HG03135 (cell line): Measurements from ENCODE around the gene RNF38.
"Not testable (repeated sequence)": the region's sequence is repeated elsewhere in the genome, so short reads cannot be mapped to it uniquely, and the experiment has no call there.

ENCODE experiments used
- ATAC-seq: cut with Tn5 transposase; IDR thresholded peaks from one replicate; pipeline ENCODE4 v1.9.1; 2021; ENCODE audit warnings: mild to moderate bottlenecking, moderate library complexity; ENCODE audit not compliant: unreplicated experiment

RNF38 gene

GRCh38 chr9:36336131-36336907, 63.8 kb downstream of the RNF38 start:
- ATAC-seq, result no peak

- no peak for ATAC-seq
These were observed 68.1 kb downstream of the RNF38 start for GRCh38 chr9:36332006-36332405.

GRCh38 chr9:36328798-36329411, 71.2 kb downstream of the RNF38 start:
- ATAC-seq, result no peak

GRCh38 chr9:36325081-36325828, 74.8 kb downstream of the RNF38 start:
- no peak for ATAC-seq

- no peak for ATAC-seq
These were observed 76.1 kb downstream of the RNF38 start for GRCh38 chr9:36323926-36324325.

GRCh38 chr9:36322462-36322861, 77.6 kb downstream of the RNF38 start:
- ATAC-seq, result no peak

GRCh38 chr9:36321903-36322302, 78.2 kb downstream of the RNF38 start:
- not testable (repeated sequence) for ATAC-seq

GRCh38 chr9:36320466-36320865, 79.6 kb downstream of the RNF38 start:
- ATAC-seq, result no peak

GRCh38 chr9:36319806-36320205, 80.3 kb downstream of the RNF38 start:
- no peak for ATAC-seq

- ATAC-seq, result no peak
These were observed 80.9 kb downstream of the RNF38 start for GRCh38 chr9:36319183-36319582.

- no peak for ATAC-seq
These were observed 81.8 kb downstream of the RNF38 start for GRCh38 chr9:36318212-36318802.

GRCh38 chr9:36317766-36318165, 82.3 kb downstream of the RNF38 start:
- no peak for ATAC-seq

- no peak for ATAC-seq
These were observed 83.3 kb downstream of the RNF38 start for GRCh38 chr9:36316611-36317317.

GRCh38 chr9:36316049-36316448, 84.0 kb downstream of the RNF38 start:
- ATAC-seq, result no peak

GRCh38 chr9:36315283-36315682, 84.8 kb downstream of the RNF38 start:
- no peak for ATAC-seq

GRCh38 chr9:36314740-36315139, 85.3 kb downstream of the RNF38 start:
- ATAC-seq, result no peak

GRCh38 chr9:36306471-36307306, 93.4 kb downstream of the RNF38 start:
- no peak for ATAC-seq

- ATAC-seq, result not testable (repeated sequence)
These were observed 95.7 kb downstream of the RNF38 start for GRCh38 chr9:36304366-36304765.

- ATAC-seq, result no peak
These were observed 98.8 kb downstream of the RNF38 start for GRCh38 chr9:36301227-36301626.

GRCh38 chr9:36298566-36298965, 101.5 kb downstream of the RNF38 start:
- no peak for ATAC-seq
